Mucosa of descending colon (tissue), 3 donors: ENCODE data around the gene NXNL1. TPM values are rescaled to one million over a fixed set of nuclear protein-coding genes. Genes with fewer than 3 reads are reported as not detected.

ENCODE experiments used
- ATAC-seq: fragments of 200-7000 bp; cut with Tn5 transposase; one replicate; pipeline ENCODE4 v1.9.1; 2020; ENCODE audit warnings: mild to moderate bottlenecking, moderate library complexity
- DNase-seq, 3 donors: peaks; one replicate each; pipeline ENCODE4 v3.0.0-alpha.2; 2020
- H3K36me3 ChIP-seq: fragments of 200-600 bp; one replicate; pipeline ENCODE4 v1.8.0; 2021; ENCODE audit warnings: low read depth, mild to moderate bottlenecking
- H3K4me1 ChIP-seq: fragments of 200-600 bp; one replicate; pipeline ENCODE4 v1.8.0; 2021; ENCODE audit warnings: low read depth, mild to moderate bottlenecking
- H3K4me3 ChIP-seq: fragments of 200-600 bp; one replicate; pipeline ENCODE4 v1.8.0; 2021; ENCODE audit warnings: mild to moderate bottlenecking
- H3K9me3 ChIP-seq: fragments of 200-600 bp; one replicate; pipeline ENCODE4 v1.8.0; 2021; ENCODE audit warnings: mild to moderate bottlenecking
- CTCF ChIP-seq: fragments of 200-600 bp; IDR thresholded peaks from one replicate; pipeline ENCODE4 v1.8.0; 2022; ENCODE audit warnings: antibody characterized with exemption, mild to moderate bottlenecking
- intact Hi-C, 2 donors: fragments of 100-400 bp; cut with DNase I in 1 of 2; cut with micrococcal nuclease in 1 of 2; formaldehyde crosslinking; loops; one replicate each; pipeline versions ENCODE4 v1.11.0 to v1.11.1; 2022; cut with DNase I, micrococcal nuclease
- total RNA-seq, 3 donors: library from RNA; stranded (reverse); fragmentation: NEBNext Ultra II Directional in 2 of 3; extraction: Animal tissue kit (Norgen Biotek cat#: 25700) in 2 of 3; gene quantifications; one replicate each; pipeline versions ENCODE4 v1.2.1 to v1.2.4, GENCODE V29; 2021 to 2023
- donor health status: DM: no; HTN: no; CAD: no; lungs with moderate emphysema.
- donor health status: DM: no; HTN: no; CAD: no.
- donor health status: DM: no; HTN: yes; CAD: no.

Gene NXNL1
- total RNA-seq, 3 donors from 2014 or later: not detected

- DNase-seq: no peak
- no peaks in the 10 kb centered on the region for H3K36me3 ChIP-seq
- intact Hi-C loops: no loop called here
Observed at GRCh38 chr19:17421942-17422341, 38.8 kb downstream of the NXNL1 start.

GRCh38 chr19:17420475-17420924, 40.2 kb downstream of the NXNL1 start:
- ATAC-seq: peak; percentile 43
- Histone ChIP-seq H3K9me3 (no peaks in the 10 kb centered on the region), H3K36me3 (no peaks in the 10 kb centered on the region), H3K4me3 (peak overlapping the region; percentile 65), H3K4me1 (peaks cover 11% of the 10 kb centered on the region)
- no peak for TF ChIP-seq CTCF
- intact Hi-C loops: no loop called here
- DNase-seq: peak; percentile 39 to 69 (median 66)

More at GRCh38 chr19:17421942-17422341, 38.8 kb downstream of the NXNL1 start:
- Histone ChIP-seq H3K4me3 (no peak overlapping the region), H3K4me1 (peaks cover 11% of the 10 kb centered on the region), H3K9me3 (no peaks in the 10 kb centered on the region)
- no peak for ATAC-seq
- TF ChIP-seq CTCF: no peak

DNA sequence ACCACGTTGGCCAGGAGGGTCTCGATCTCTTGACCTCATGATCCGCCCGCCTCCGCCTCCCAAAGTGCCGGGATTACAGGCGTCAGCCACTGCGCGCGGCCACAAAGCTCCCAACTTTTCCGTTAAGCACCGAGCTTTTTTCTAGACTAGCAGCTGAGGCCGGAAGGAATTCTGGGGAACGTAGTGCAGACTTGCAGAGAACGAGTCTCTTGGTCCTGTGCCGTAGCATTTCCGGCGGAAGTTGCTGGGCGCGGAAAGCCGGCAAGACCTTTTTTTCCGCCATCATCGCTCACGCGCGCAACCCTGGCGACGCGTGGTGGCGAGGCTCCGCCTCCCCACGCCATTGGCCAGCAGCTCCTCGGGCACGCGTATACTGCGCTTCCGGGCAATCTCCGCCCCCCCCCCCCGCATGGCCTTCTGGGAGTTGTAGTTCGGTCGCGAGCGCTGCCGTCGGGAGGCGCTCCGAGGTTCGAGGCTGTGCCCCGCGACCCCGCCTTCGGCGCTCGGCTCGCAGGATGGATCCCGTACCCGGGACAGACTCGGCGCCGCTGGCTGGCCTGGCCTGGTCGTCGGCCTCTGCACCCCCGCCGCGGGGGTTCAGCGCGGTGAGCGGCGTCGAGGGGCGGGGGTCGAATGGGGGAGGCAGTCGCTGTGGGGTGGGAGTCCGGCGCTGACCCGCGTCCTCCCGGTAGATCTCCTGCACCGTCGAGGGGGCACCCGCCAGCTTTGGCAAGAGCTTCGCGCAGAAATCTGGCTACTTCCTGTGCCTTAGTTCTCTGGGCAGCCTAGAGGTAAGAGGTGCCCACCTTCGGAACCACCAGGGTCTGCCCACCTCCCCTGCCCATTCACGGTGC, 40.9 kb downstream of the NXNL1 start, which contains the start of gene MVB12A:
TSS of gene MVB12A (plus strand) at position 427 of the 854 bp plus-strand sequence. CDS start at position 516, 89 bp downstream.
- H3K36me3 ChIP-seq: no peaks in the 10 kb centered on the region
- peak; percentile 97 to 99 (median 97) for DNase-seq
- ATAC-seq: peak; percentile 99
- no peak for TF ChIP-seq CTCF
- peaks cover 11% of the 10 kb centered on the region for H3K4me1 ChIP-seq
- intact Hi-C loops: no loop called here
- H3K4me3 ChIP-seq: peak within 1 kb of the TSS; percentile 65
- H3K9me3 ChIP-seq: no peaks in the 10 kb centered on the region

DNA sequence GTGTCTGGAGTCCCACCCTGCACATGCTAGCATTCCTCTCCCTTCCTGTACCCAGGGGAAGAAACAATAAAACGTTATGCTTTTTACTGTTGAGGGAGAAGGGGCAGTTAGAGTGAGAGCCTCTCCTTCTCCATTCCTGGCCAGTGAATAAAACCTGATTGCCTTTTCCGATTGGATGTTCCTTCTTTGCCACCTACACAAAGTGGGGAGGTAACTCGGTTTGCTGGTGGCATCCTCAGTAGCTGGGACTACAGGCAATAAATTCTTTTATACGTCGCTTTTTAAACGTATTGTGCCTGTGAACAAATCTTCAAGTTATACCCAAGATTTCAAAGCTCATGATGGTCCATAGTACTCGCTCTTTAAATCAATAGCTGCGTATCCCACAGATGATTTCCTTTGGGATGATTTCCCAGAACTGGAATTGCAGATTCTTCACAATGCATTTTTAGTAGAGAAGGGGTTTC, 41.5 kb downstream of the NXNL1 start:
- Histone ChIP-seq H3K36me3 (no peaks in the 10 kb centered on the region), H3K9me3 (no peaks in the 10 kb centered on the region), H3K4me1 (peaks cover 11% of the 10 kb centered on the region), H3K4me3 (peak overlapping the region; percentile 65)
- intact Hi-C loops: no loop called here
- ATAC-seq (no peak), DNase-seq (no peak)
- no peak for TF ChIP-seq CTCF

DNA sequence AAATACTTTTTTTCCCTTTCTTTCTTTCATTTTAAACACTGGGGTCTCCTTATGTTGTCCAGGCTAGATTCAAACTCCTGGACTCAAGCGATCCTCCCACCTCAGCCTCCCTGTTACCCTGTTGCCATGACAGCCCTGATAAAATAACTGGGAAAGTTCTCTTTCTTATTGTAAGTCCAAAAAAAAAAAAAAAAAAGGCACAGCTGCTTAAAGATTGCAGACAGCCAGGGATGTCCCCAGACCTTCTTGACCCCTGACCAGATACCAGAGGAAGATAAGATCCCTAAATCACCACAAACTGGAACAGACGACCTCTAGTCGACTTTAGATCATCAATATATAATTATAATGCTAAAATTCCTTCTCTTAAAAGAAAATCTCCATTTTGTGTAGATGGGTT, 42.0 kb downstream of the NXNL1 start:
- no peak for TF ChIP-seq CTCF
- Histone ChIP-seq H3K4me1 (peaks cover 11% of the 10 kb centered on the region), H3K36me3 (no peaks in the 10 kb centered on the region), H3K4me3 (no peak overlapping the region), H3K9me3 (no peaks in the 10 kb centered on the region)
- DNase-seq (no peak), ATAC-seq (no peak)
- intact Hi-C loops: no loop called here
